WERI-Rb-1 (cell line): Measurements from ENCODE around the gene REPS1.

ENCODE experiments used
- DNase-seq: peaks from one replicate; pipeline ENCODE4 v3.0.0-alpha.2; 2020
- H3K27ac ChIP-seq: fragments of 250-450 bp; sonication (Bioruptor Pico); 2 replicates; pipeline ENCODE4 v1.5.1; 2020; ENCODE audit warnings: mild to moderate bottlenecking, moderate library complexity
- H3K27me3 ChIP-seq: fragments of 250-450 bp; sonication (Bioruptor Pico); 2 replicates; pipeline ENCODE4 v1.5.1; 2021; ENCODE audit warnings: mild to moderate bottlenecking, low read depth, moderate library complexity; ENCODE audit not compliant: insufficient read depth, severe bottlenecking
- H3K36me3 ChIP-seq: fragments of 250-450 bp; sonication (Bioruptor Pico); 2 replicates; pipeline ENCODE4 v1.5.1; 2020; ENCODE audit warnings: mild to moderate bottlenecking, moderate library complexity
- H3K4me3 ChIP-seq: 2 replicates; pipeline ENCODE4 v1.5.1; 2011; ENCODE audit warnings: low read depth, mild to moderate bottlenecking, control low read depth, low read length
- H3K9me3 ChIP-seq: fragments of 250-450 bp; sonication (Bioruptor Pico); 2 replicates; pipeline ENCODE4 v1.5.1; 2021; ENCODE audit warnings: mild to moderate bottlenecking, moderate library complexity; ENCODE audit not compliant: severe bottlenecking
- CTCF ChIP-seq: IDR thresholded peaks from 2 replicates; pipeline ENCODE4 v1.5.1; 2011; ENCODE audit warnings: low read depth, mild to moderate bottlenecking, control low read depth, inconsistent platforms, low read length

REPS1 gene

GRCh38 chr6:138963531-138963930 lies 24.5 kb downstream of the REPS1 start:
- Histone ChIP-seq H3K9me3 (no peaks in the 10 kb centered on the region), H3K36me3 (no peaks in the 10 kb centered on the region), H3K27me3 (no peaks in the 10 kb centered on the region), H3K4me3 (no peak overlapping the region), H3K27ac (no peak overlapping the region)
- TF ChIP-seq CTCF = no peak
- no peak for DNase-seq

- H3K27me3 ChIP-seq = no peaks in the 10 kb centered on the region
- no peak for DNase-seq
- H3K36me3 ChIP-seq = no peaks in the 10 kb centered on the region
- no peak for TF ChIP-seq CTCF
- H3K4me3 ChIP-seq = no peak overlapping the region
- no peaks in the 10 kb centered on the region for H3K9me3 ChIP-seq
- H3K27ac ChIP-seq = no peak overlapping the region
Observed at GRCh38 chr6:138963119-138963518, 24.9 kb downstream of the REPS1 start.

GRCh38 chr6:138959521-138959920 lies 28.5 kb downstream of the REPS1 start:
- no peaks in the 10 kb centered on the region for H3K36me3 ChIP-seq
- no peak for DNase-seq
- no peaks in the 10 kb centered on the region for H3K9me3 ChIP-seq
- H3K4me3 ChIP-seq = no peak overlapping the region
- no peak for TF ChIP-seq CTCF
- no peak overlapping the region for H3K27ac ChIP-seq
- no peaks in the 10 kb centered on the region for H3K27me3 ChIP-seq

- no peak for DNase-seq
- no peaks in the 10 kb centered on the region for H3K9me3 ChIP-seq
- TF ChIP-seq CTCF = no peak
- no peak overlapping the region for H3K4me3 ChIP-seq
- no peak overlapping the region for H3K27ac ChIP-seq
- no peaks in the 10 kb centered on the region for H3K27me3 ChIP-seq
- H3K36me3 ChIP-seq = no peaks in the 10 kb centered on the region
Observed at GRCh38 chr6:138958595-138958994, 29.5 kb downstream of the REPS1 start.

GRCh38 chr6:138957903-138958302 lies 30.1 kb downstream of the REPS1 start:
- no peak overlapping the region for H3K4me3 ChIP-seq
- no peak for TF ChIP-seq CTCF
- no peaks in the 10 kb centered on the region for H3K9me3 ChIP-seq
- no peaks in the 10 kb centered on the region for H3K36me3 ChIP-seq
- no peak overlapping the region for H3K27ac ChIP-seq
- DNase-seq = no peak
- H3K27me3 ChIP-seq = no peaks in the 10 kb centered on the region

GRCh38 chr6:138957484-138957883 lies 30.6 kb downstream of the REPS1 start:
- Histone ChIP-seq H3K27me3 (no peaks in the 10 kb centered on the region), H3K27ac (no peak overlapping the region), H3K36me3 (no peaks in the 10 kb centered on the region), H3K4me3 (no peak overlapping the region), H3K9me3 (no peaks in the 10 kb centered on the region)
- DNase-seq = no peak
- TF ChIP-seq CTCF = no peak
